GM18517 (cell line): ENCODE results near the gene BSG.
"Not testable (repeated sequence)": the region's sequence is repeated elsewhere in the genome, so short reads cannot be mapped to it uniquely, and the experiment has no call there.

Source experiments
- ATAC-seq: cut with Tn5 transposase; IDR thresholded peaks from one replicate; pipeline ENCODE4 v1.9.1; 2021; ENCODE audit warnings: mild to moderate bottlenecking, moderate library complexity; ENCODE audit not compliant: unreplicated experiment

The BSG gene

DNA sequence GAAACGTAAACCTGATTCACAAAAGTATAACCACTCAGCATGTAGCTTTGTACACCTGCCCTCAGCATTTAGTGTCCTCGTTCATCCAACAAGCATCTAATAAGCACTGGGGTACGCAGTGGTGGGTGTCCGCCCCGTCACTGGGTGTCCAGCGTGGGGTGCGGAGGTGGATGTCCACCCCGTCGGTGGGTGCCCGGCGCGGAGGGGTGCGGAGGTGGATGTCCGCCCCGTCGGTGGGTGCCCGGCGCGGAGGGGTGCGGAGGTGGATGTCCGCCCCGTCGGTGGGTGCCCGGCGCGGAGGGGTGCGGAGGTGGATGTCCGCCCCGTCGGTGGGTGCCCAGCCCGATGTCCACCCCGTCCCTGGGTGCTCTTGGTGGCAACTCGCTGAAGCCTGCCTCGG lies 12.8 kb downstream of the BSG start:
- not testable (repeated sequence) for ATAC-seq

DNA sequence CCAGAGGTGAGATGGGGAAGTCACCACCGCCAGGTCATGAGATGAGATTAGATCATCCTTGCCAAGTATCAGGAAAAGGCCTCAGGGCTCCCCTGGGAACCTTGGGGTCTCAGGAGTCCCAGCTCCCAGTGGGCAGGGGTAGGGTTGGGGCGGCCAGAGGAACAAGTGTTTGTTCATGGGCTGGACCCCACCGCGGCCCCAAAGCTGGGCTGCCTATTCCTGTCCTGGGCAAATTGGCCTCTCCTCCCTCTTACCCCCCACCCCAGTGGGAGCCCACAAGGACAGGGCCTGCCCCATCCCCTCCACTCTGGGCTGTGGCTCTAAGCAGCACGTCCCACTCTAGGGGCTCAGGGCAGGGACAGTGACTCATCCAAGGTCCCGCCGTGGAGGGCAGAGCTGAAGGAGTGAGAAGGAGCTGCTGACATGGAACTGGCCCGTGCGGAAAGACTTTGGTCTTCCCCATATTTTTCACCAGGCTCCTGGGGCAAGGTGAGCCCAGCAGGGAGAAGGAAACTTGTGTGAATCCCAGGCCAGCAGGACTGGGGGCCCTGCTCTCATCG lies 13.2 kb downstream of the BSG start:
- no peak for ATAC-seq

DNA sequence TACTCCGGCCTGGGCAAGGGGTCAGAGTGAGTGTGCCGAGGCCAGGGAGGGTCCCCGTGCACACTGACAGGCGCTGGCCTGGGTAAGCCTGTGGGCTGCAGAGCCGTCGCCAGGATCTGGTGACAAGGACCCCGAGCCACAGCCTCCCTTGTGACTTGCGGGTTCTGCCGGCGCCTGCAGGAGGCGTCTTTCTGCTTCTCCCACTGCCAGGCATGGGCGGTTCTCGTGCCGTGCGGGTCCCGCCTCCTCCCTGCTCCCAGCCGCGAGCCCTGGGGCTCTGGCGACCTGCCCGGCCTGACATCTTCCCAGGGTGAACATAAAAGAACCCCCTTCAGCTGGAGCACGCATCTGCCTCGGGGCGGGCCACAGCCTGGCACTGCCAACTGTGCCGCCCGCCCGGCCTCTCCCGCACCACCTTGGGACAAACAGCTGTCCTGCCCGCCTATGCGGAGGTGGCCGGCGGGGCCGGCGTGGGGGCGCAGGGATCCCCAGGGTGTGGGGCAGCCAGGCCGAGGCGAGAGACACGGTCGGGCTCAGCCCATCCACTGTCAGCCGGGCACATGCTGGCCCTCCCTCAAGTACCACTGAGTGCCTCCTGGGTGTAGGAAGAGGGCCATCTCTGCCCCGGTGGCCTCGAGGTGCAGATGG lies 15.8 kb downstream of the BSG start:
- no peak for ATAC-seq

DNA sequence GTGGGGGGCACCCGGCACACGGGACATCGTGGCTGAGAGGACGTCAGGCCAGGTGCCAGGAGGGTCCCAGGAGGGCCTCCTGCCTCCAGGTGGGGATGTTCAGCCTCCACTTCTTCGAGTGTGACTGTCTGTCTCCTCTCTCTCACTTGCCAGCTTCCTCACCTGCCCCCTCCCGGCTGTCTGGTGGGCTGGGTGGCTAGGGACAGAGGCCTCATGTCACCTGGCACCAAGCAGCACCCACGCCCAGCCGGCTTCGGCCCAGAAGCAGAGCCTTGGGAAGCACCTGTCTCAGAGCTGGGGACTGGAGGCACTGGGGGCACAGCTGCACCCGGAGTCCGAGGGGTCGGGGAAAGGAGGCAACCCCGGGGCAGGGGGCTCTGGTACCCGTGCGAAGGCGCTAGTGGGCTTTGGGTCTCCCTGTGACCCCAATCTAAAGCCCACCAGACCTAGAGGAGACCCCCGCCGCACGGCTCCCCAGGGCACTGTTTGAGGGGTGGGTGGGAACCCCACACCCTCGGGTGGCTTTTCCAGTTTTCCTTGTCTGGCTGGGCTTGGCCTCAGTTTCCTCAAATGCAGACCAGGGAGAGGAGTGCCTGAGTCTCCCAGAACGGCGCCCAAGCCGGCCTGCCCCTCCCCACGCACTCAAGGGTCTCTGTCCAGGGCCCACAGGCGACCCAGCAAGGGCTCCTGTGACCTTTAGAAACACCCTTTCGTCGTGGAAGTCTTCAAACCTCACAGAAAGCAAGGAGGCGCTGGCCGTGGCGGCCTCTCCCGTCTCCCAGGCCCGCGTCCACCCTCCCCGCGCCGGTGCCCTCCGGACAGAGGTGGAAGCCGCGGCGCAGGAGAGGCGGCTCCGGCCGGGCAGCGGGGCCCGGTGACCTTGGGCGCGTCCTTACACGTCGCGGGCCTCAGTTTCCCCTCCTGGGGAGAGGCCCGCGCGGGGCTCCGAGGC lies 16.6 kb downstream of the BSG start:
- ATAC-seq, result no peak

DNA sequence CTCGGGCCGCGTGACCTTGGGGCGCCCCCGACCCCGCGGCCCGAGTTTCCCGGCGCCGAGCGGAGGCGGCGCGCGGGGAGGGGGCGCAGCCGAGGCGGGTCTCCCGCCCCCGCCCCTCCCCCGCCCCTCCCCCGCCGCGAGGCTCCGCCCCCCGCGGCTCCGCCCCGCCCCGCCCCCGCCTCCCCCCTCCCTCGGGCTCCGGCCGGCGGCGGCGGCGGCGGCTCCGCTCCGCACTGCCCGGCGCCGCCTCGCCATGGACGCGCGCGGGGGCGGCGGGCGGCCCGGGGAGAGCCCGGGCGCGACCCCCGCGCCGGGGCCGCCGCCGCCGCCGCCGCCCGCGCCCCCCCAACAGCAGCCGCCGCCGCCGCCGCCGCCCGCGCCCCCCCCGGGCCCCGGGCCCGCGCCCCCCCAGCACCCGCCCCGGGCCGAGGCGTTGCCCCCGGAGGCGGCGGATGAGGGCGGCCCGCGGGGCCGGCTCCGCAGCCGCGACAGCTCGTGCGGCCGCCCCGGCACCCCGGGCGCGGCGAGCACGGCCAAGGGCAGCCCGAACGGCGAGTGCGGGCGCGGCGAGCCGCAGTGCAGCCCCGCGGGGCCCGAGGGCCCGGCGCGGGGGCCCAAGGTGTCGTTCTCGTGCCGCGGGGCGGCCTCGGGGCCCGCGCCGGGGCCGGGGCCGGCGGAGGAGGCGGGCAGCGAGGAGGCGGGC lies 17.4 kb downstream of the BSG start, which contains the start of gene HCN2:
Gene HCN2, plus strand, starts transcription at position 189 of the 703 bp plus-strand sequence. Its CDS starts 65 bp downstream, at position 254.
- ATAC-seq, result no peak

DNA sequence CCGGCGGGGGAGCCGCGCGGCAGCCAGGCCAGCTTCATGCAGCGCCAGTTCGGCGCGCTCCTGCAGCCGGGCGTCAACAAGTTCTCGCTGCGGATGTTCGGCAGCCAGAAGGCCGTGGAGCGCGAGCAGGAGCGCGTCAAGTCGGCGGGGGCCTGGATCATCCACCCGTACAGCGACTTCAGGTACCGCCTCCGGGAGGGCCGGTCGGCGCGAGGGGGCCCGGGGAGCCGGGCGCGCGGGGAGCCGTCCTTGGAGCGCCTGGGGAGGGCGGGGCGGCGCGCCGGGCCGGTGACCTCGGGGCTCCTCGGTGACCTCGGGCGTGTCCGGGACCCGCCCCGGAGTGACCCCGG lies 18.0 kb downstream of the BSG start:
- ATAC-seq, result no peak

DNA sequence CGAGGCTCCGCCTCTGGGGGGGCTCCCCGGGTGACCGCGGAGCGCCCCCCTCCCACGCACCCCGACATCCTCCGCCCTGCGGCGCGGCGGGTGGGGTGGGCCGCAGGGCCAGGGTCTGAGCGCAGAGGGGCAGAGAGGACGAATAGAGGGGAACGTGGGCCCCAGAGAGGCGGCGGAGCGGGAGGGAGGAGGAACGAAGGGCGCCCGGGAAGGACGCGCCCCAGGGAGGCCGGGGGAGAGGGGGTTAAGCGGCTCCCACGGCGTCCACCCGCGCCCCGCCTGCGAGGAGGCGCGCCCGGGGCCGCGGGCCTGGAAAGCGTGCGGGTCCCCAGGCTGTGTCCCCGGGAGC lies 18.3 kb downstream of the BSG start:
- no peak for ATAC-seq

DNA sequence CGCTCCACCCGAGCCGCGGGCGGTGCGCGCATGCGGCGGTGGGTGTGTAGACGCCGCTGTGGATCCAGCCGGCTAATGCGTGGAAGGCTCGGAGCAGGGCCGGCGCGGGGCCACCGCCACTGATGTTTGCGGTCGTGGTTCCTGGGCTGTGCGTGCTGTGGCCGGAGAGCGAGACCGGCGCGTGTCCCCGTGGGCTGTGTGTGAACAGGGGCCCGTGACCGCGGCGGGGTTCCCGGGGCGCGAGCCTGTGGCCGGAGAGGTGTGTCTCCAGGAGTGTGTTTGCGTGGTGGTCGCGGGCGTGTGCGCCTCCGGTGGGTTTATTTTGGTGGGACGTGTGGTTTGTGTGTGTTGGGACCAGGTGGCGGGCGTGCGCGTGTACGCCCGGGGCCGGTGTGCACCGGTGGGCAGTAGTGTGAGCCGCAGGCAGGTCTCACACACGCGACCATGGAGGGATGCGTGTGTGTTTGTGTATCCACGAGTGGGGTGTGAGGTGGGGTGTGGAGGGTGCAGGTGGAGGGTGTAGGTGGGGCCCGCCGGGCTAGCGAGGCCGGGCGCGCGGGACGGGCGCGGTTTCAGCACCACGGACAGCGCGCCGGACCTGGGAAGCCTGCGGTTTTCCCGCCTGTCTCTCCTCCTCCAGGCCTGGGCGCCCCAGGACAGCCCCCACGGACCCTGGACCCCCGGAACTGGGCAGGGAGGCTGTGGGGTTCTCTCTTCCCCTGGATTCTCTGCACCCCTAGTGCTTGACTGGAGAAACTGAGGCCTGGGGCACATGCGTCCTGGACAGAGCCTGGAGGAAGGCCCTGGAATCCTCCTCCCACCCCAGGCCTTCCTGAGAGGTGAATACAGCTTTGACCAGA lies 18.9 kb downstream of the BSG start:
- ATAC-seq, result no peak

DNA sequence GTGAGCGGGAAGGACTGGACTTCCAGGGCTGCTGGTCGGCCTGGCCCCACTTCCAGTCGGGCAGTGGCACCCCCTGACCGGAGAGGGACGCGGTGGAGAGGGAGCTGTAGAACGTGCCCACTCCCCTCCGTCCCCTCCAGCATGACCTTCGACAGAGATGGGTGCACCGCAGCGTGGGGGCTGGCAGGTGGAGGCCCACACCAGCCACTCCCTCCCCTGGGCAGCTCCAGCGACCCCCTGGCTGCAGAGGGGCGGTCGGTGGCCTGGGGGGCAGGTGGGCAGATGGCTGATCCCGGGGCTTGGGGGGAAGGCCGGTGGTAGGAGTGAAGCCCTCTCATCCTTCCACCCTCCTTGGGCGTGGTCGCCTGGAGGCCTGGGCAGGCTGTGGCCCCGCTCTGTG lies 19.7 kb downstream of the BSG start:
- no peak for ATAC-seq

DNA sequence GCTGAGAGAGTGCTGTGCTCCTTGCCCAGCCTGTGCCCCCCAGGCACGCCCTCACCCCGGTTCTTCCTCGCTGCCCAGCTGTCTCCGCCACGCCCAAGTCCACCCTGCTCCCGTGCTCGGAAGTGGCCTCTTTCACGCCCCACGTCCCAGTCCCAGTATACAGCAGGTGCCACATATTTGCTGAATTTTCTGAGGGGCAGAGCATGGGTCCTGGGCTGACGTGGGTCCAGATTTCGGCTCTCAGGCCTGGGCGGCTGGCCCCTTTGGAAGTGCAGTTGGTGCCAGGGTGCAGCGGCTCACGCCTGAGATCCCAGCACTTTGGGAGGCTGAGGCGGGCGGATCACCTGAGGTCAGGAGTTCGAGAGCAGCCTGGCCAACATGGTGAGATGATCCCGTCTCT lies 20.7 kb downstream of the BSG start:
- no peak for ATAC-seq

DNA sequence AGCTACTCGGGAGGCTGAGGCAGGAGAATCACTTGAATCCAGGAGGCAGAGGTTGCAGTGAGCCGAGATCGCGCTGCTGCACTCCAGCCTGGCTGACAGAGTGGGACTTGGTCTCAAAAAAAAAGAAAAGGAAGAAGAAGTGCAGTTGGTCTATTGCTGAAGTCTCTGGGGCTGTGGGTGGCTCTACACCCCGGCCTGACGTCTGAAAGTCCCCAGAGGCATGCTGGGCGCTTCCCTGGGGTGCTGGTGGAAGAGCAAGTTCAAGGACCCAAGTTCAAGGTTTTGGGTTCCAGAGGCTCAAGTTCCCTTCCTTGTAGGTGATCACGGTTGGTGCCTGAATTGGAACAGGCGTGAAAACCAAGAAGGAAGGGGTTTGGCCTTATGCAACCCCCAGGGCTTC lies 21.1 kb downstream of the BSG start:
- no peak for ATAC-seq

DNA sequence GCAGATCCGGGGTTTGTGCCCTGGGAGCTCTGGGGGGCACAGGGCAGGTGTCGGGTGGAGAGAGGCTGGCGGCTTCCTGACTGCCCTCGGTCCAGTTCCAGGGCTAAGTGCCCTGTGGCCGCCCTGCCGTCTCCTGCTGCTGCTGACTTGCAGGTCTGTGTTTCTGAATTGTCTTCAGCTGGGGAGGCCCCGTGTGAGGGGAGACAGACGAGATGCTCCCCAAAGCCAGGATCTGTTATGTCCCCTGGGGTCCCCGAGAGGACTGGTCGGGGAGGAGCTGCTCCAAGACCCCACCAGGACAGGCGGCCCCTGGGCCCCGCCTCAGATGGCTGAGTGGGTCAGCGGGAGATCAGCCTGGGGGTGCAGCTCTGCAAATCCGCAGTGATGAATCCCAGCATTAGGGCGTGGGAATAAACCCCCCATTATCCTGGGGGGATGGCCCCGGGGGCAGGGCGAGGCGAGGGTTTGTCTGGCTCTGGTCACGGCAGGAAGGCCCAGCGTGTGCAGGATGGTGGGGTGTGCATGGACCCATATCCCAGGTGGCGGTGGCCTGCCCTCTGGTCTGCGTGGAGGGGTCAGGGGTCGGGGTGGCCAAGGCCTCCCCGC lies 22.0 kb downstream of the BSG start:
- no peak for ATAC-seq

DNA sequence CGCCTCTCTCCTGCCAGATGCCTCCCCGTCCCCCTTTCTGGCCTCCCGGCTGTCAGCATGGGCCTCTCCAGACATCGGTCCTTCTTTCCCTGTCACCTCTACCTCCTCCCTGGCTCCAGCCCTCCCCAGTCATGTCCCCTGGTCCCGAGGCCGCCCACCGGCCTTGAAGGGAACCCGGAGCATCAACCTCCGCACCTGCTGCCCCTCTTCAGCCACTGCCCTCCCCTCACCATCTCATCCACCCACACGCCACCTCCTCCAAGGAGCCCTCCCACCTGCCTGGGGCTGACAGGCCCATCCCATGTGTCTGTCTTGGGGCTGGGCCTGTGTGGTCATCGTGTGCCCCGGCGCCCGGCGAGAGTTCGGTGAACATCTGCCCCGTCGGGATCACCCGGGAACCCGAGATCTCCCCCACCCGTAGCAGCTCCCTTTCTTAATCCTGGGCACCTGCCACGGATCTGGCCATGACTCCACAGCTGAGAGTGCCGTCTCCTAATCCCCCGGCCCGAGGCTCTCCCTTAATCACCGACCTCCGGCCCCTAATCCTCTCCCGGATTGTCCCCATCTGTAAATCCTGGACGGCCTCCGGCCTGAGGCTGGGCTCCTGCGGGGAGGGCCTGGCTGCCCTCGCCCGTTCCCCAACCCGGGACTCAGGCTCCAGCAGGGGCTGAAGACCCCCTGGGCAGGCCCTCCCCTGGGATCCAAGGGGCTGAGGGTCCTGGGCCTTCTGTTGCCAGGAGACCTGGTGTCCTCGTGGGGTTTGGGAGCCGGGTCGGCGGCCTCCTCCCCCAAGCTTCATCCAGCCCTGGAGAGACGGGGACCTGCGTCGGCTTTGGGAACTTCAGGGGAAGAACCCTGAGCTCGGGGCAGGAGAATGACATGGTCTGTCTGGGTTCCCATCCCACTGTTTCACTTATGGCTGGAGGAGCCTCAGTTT lies 23.2 kb downstream of the BSG start:
- no peak for ATAC-seq

DNA sequence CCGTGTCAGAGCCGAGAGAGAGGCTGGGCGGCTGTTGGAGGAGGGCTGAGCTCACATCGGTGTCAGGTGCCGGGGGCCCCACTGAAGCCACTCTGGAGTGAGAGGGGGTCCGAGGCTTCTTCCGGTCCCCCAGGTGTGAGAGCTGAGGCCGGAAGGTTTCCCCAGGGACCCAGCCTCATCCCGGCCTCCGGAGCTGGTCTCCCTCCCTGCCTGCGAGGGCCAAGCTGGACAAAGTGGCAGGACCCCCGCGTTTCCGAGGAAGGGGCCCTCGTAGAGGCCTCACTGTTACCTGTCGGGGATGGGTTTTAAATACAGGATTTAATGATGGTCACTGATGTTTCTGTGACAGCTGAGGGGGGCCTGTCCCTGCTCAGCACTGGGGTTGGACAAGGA lies 23.9 kb downstream of the BSG start:
- ATAC-seq, result no peak

DNA sequence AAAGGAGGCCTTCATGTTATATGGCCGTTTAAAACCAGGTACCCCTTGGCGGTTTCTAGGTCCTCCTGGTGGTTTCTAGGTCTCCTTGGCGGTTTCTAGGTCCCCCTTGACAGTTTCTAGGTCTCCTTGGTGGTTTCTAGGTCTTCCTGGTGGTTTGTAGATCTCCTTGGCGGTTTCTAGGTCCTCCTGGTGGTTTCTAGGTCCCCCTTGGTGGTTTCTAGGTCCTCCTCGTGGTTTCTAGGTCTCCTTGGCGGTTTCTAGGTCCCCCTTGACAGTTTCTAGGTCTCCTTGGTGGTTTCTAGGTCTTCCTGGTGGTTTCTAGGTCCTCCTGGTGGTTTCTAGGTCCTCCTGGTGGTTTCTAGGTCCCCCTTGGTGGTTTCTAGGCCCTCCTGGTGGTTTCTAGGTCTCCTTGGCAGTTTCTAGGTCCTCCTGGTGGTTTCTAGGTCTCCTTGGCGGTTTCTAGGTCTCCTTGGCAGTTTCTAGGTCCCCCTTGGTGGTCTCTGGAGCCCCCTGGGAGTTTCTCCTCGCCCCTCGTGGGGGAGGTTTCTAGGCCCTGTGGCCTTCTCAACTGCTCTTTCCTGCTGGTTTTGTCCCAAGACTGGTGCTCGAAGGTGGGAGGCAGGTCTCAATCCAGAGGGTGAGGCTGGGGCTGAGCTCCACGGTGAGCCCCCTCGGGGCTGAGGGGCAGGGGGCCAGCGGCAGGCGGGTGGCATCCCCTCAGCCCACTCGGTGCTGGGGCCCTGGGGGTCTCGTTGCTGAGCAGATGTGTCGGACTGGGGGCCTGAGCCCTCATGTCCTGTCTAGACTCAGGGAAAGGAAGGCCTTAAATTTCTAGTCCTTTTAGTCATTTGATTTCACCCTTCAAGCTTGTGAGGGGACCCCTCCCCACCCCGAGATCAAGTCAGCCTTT lies 25.3 kb downstream of the BSG start:
- no peak for ATAC-seq

DNA sequence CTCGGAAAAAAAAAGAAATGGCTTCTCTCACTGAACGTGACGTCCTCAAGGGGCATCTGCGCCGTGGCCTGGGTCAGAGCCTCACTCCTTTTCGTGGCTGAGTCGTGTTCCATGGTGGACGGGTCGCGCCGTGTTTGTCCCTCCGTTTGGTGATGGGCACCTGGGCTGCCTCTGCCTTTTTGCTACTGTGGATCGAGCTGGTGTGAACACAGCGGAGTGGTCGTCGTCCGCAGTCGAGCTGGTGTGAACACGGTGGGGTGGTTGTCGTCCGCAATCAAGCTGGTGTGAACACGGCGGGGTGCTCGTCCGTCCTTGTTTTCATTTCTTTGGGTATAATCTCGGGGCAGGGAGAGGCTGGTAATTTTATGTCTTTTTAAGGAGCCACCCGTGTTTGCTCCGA lies 28.9 kb downstream of the BSG start:
- ATAC-seq, result no peak

DNA sequence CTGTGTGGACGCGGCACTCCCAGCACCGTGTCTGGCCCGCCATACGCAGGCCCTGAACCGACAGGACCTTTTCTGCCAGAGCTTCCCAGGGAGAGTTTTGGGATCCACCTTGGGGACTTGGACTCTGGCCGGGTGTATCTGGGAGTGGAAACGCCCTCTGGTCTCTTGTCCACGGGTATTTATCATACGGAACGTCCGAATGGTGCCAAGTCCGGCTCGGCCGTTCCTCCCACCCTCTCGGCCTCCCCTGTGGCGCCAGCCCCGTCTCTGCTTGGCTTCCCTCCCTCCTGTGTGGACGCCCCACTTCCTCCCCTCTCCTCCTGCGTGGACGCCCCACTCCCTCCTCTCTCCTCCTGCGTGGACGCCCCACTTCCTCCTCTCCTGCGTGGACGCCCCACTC lies 29.4 kb downstream of the BSG start:
- ATAC-seq, result no peak
